HepG2 (cell line): ENCODE measurements around the gene TYMS. TPM values are rescaled to one million over a fixed set of nuclear protein-coding genes. Genes with fewer than 3 reads are reported as not detected.

Experiments
- FOXA1 ChIP-seq, 2 experiments: fragments of 450-650 bp in 1 of 2; sonication (generic) in 1 of 2; formaldehyde crosslinking in 1 of 2; IDR thresholded peaks; 2 replicates each; pipeline versions ENCODE4 v1.4.0 to v1.6.1; 2016 to 2020; ENCODE audit warnings: missing genetic modification reagents in 1 of 2
- JUND ChIP-seq: sonication (generic); formaldehyde crosslinking; IDR thresholded peaks from 2 replicates; pipeline ENCODE4 v1.8.0; 2022; ENCODE audit warnings: mild to moderate bottlenecking, missing genetic modification reagents
- MTF2 ChIP-seq: sonication (generic); formaldehyde crosslinking; IDR thresholded peaks from 2 replicates; pipeline ENCODE4 v1.5.0; 2020; ENCODE audit warnings: missing genetic modification reagents, borderline replicate concordance
- POGZ ChIP-seq: sonication (generic); formaldehyde crosslinking; IDR thresholded peaks from 2 replicates; pipeline ENCODE4 v1.4.0; 2020; ENCODE audit warnings: mild to moderate bottlenecking, missing genetic modification reagents
- ZBTB7A ChIP-seq: sonication (generic); formaldehyde crosslinking; IDR thresholded peaks from 2 replicates; pipeline ENCODE4 v1.8.0; 2022; ENCODE audit warnings: mild to moderate bottlenecking, missing genetic modification reagents
- ZNF335 ChIP-seq: sonication (generic); formaldehyde crosslinking; IDR thresholded peaks from 2 replicates; pipeline ENCODE4 v1.4.0; 2020; ENCODE audit warnings: missing genetic modification reagents
- ZNF451 ChIP-seq: sonication (generic); formaldehyde crosslinking; IDR thresholded peaks from 2 replicates; pipeline ENCODE4 v1.5.0; 2020; ENCODE audit warnings: mild to moderate bottlenecking, missing genetic modification reagents
- polyA plus RNA-seq, 8 experiments: library from polyadenylated mRNA; depleted of rRNA in 3 of 8; stranded (reverse) in 7 of 8; unstranded in 1 of 8; fragments of >200 nt; fragmentation: Illumina TruSeq in 4 of 8; extraction: Trizol in 4 of 8; gene quantifications; 2 replicates each; pipeline versions ENCODE4 v1.2.1 to v1.2.3, GENCODE V29; 2011 to 2016; ENCODE audit warnings: low read depth in 4 of 8, missing spikeins in 1 of 8, mixed read lengths in 1 of 8; ENCODE audit not compliant: insufficient read depth in 1 of 8
- total RNA-seq, 5 experiments: library from RNA; depleted of rRNA; stranded (reverse); fragments of >200 nt; fragmentation: Illumina TruSeq; extraction: Trizol; gene quantifications; 2 replicates each; pipeline ENCODE4 v1.2.3, GENCODE V29; 2016; ENCODE audit warnings: low read depth in 1 of 5
- TF ChIP-seq, protein P1 (sequence below): sonication (generic); formaldehyde crosslinking; IDR thresholded peaks from 2 replicates; pipeline ENCODE4 v1.8.0; 2022; ENCODE audit warnings: missing genetic modification reagents, mild to moderate bottlenecking, moderate library complexity, borderline replicate concordance
- TF ChIP-seq, protein P2 (sequence below): sonication (generic); formaldehyde crosslinking; IDR thresholded peaks from 2 replicates; pipeline ENCODE4 v1.5.1; 2020; ENCODE audit warnings: missing genetic modification reagents, mild to moderate bottlenecking, borderline replicate concordance
- TF ChIP-seq, protein P3 (sequence below): sonication (generic); formaldehyde crosslinking; conservative IDR thresholded peaks from 2 replicates; pipeline ENCODE4 v1.8.0; 2022; ENCODE audit warnings: mild to moderate bottlenecking, moderate library complexity, missing genetic modification reagents
- TF ChIP-seq, protein P4 (sequence below): IDR thresholded peaks from 2 replicates; pipeline ENCODE4 v1.6.1; 2018; ENCODE audit warnings: missing genetic modification reagents

The TYMS gene
- total and polyA plus RNA-seq, 2 of the 13 experiments (the other 11 are each of a cell fraction or from before 2014, with no cell fraction given): 80.1 to 106 TPM

DNA sequence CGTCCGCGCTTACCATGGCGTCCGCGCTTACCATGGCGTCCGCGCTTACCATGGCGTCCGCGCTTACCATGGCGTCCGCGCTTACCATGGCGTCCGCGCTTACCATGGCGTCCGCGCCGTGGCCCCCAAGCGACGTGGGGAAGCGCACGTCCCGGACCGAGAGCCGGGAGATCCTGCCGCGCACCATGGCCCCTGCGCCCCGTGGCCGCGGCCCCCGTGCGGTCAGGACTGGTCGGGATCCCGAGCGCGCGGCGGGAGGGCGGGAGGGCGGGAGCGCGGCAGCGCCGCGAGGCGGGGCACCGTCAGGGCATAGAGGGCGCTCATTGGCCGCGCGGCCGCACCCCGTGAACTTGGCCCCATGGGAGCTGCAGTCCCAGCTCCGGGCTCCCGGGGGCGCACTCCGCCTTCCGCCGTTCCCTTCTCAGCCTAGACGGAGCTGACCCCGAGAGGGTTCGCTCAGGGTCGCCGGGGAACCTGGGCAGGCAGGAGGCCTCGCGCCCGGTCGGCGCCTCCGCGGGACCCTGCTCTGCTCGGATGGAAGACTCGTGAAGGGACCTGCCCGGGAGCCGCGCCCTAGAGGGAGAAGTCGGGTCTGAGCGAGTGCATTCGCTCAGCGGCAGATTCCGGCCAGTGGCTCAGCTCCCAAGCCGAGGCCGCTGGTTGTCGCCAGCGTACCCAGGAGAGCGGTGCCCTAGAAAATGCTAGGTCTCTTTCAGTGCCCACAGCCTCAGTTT is 55.1 kb downstream of the TYMS start, which contains the start of gene ENOSF1 (continued):
- TF ChIP-seq, protein P1, sequence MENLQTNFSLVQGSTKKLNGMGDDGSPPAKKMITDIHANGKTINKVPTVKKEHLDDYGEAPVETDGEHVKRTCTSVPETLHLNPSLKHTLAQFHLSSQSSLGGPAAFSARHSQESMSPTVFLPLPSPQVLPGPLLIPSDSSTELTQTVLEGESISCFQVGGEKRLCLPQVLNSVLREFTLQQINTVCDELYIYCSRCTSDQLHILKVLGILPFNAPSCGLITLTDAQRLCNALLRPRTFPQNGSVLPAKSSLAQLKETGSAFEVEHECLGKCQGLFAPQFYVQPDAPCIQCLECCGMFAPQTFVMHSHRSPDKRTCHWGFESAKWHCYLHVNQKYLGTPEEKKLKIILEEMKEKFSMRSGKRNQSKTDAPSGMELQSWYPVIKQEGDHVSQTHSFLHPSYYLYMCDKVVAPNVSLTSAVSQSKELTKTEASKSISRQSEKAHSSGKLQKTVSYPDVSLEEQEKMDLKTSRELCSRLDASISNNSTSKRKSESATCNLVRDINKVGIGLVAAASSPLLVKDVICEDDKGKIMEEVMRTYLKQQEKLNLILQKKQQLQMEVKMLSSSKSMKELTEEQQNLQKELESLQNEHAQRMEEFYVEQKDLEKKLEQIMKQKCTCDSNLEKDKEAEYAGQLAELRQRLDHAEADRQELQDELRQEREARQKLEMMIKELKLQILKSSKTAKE (CRISPR knock-in tag): no peak
- TF ChIP-seq JUND: 0 out of 2 replicates have a peak, but pooled peaks have one; percentile 48
- TF ChIP-seq ZBTB7A (CRISPR knock-in tag): peak; percentile 85; the same call in 1 of the 2 replicates
- TF ChIP-seq, protein P2, sequence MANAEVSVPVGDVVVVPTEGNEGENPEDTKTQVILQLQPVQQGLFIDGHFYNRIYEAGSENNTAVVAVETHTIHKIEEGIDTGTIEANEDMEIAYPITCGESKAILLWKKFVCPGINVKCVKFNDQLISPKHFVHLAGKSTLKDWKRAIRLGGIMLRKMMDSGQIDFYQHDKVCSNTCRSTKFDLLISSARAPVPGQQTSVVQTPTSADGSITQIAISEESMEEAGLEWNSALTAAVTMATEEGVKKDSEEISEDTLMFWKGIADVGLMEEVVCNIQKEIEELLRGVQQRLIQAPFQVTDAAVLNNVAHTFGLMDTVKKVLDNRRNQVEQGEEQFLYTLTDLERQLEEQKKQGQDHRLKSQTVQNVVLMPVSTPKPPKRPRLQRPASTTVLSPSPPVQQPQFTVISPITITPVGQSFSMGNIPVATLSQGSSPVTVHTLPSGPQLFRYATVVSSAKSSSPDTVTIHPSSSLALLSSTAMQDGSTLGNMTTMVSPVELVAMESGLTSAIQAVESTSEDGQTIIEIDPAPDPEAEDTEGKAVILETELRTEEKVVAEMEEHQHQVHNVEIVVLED (CRISPR knock-in tag): peak; percentile 67
- no peak; the same call in 1 of the 2 replicates for TF ChIP-seq ZNF335 (CRISPR knock-in tag)
- TF ChIP-seq, protein P3, sequence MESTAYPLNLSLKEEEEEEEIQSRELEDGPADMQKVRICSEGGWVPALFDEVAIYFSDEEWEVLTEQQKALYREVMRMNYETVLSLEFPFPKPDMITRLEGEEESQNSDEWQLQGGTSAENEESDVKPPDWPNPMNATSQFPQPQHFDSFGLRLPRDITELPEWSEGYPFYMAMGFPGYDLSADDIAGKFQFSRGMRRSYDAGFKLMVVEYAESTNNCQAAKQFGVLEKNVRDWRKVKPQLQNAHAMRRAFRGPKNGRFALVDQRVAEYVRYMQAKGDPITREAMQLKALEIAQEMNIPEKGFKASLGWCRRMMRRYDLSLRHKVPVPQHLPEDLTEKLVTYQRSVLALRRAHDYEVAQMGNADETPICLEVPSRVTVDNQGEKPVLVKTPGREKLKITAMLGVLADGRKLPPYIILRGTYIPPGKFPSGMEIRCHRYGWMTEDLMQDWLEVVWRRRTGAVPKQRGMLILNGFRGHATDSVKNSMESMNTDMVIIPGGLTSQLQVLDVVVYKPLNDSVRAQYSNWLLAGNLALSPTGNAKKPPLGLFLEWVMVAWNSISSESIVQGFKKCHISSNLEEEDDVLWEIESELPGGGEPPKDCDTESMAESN (CRISPR knock-in tag): peak; percentile 89
- TF ChIP-seq MTF2 (CRISPR knock-in tag): no peak
- peak; percentile 51; the same call in 1 of the 2 replicates for TF ChIP-seq ZNF451 (CRISPR knock-in tag)
- peak; percentile 40 for TF ChIP-seq POGZ
- TF ChIP-seq, protein P4, sequence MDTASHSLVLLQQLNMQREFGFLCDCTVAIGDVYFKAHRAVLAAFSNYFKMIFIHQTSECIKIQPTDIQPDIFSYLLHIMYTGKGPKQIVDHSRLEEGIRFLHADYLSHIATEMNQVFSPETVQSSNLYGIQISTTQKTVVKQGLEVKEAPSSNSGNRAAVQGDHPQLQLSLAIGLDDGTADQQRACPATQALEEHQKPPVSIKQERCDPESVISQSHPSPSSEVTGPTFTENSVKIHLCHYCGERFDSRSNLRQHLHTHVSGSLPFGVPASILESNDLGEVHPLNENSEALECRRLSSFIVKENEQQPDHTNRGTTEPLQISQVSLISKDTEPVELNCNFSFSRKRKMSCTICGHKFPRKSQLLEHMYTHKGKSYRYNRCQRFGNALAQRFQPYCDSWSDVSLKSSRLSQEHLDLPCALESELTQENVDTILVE (CRISPR knock-in tag): peak; percentile 87; the same call in 1 of the 2 replicates
- TF ChIP-seq FOXA1 (IDR thresholded peaks at IDR 0.05): no peak
- 0 out of 2 replicates have a peak, but pooled peaks have one; percentile 12 for TF ChIP-seq FOXA1 (CRISPR knock-in tag; IDR thresholded peaks at IDR 0.05)
